ENCODE results near the gene DGCR6. TPM values are rescaled to one million over a fixed set of nuclear protein-coding genes. Genes with fewer than 3 reads are reported as not detected.
"Not testable (repeated sequence)": the region's sequence is repeated elsewhere in the genome, so short reads cannot be mapped to it uniquely, and the experiment has no call there.

Gene DGCR6
- polyA plus RNA-seq, 5 donors: 8.7 to 17.2 (median 12.4) TPM

GRCh38 chr22:18959266-18959665, 53.1 kb downstream of the DGCR6 start:
- DNase-seq: not testable (repeated sequence)

GRCh38 chr22:18959741-18960140, 53.6 kb downstream of the DGCR6 start:
- not testable (repeated sequence) for DNase-seq

GRCh38 chr22:18960166-18960820, 54.2 kb downstream of the DGCR6 start:
- DNase-seq: not testable (repeated sequence)

GRCh38 chr22:18961201-18961600, 55.1 kb downstream of the DGCR6 start:
- not testable (repeated sequence) for DNase-seq

Other genes starting within 250 kb of the DGCR6 start
- gene PRODH, start 30.0 kb downstream of the DGCR6 start, polyA plus RNA-seq (ENCODE audit: insufficient read depth in 1 of 5, insufficient read length in 5 of 5, low replicate concordance in 1 of 5): 10 to 100 TPM; 20.3 to 73.4 (median 48.3) TPM
- 10 to 100 TPM; 58.4 to 79.1 (median 59.9) TPM for gene DGCR2, start 216.1 kb downstream of the DGCR6 start, polyA plus RNA-seq (ENCODE audit: insufficient read depth in 1 of 5, insufficient read length in 5 of 5, low replicate concordance in 1 of 5)
- under 1 TPM in 3 of 5 donors, not detected in 2; 0.35 to 0.44 (median 0.37) TPM for gene TSSK2, start 225.0 kb downstream of the DGCR6 start, polyA plus RNA-seq (ENCODE audit: insufficient read depth in 1 of 5, insufficient read length in 5 of 5, low replicate concordance in 1 of 5)
- 10 to 100 TPM; 11.7 to 20.3 (median 13.0) TPM for gene ESS2, start 238.3 kb downstream of the DGCR6 start, polyA plus RNA-seq (ENCODE audit: insufficient read depth in 1 of 5, insufficient read length in 5 of 5, low replicate concordance in 1 of 5)
- gene GSC2, start 244.0 kb downstream of the DGCR6 start, polyA plus RNA-seq (ENCODE audit: insufficient read depth in 1 of 5, insufficient read length in 5 of 5, low replicate concordance in 1 of 5): not detected

Data from right lung (tissue), 5 donors.